Fibroblast of lung (primary cell): ENCODE measurements around the gene ASTN1.

Source experiments
- EZH2 ChIP-seq: IDR thresholded peaks from 2 replicates; pipeline ENCODE4 v1.5.1; 2012; ENCODE audit warnings: low read length, control low read depth, mild to moderate bottlenecking; ENCODE audit errors: missing control alignments
- TF ChIP-seq, protein P1 (sequence below), 2 donors: IDR thresholded peaks in 1 of 2; conservative IDR thresholded peaks in 1 of 2; 1 replicate in 1 of 2; 2 replicates in 1 of 2; pipeline ENCODE4 v1.5.1; 2011 to 2012; ENCODE audit warnings: low read length in 2 of 2, control low read depth in 1 of 2, inconsistent platforms in 1 of 2, low read depth in 1 of 2, mild to moderate bottlenecking in 1 of 2

- TF ChIP-seq, protein P1, sequence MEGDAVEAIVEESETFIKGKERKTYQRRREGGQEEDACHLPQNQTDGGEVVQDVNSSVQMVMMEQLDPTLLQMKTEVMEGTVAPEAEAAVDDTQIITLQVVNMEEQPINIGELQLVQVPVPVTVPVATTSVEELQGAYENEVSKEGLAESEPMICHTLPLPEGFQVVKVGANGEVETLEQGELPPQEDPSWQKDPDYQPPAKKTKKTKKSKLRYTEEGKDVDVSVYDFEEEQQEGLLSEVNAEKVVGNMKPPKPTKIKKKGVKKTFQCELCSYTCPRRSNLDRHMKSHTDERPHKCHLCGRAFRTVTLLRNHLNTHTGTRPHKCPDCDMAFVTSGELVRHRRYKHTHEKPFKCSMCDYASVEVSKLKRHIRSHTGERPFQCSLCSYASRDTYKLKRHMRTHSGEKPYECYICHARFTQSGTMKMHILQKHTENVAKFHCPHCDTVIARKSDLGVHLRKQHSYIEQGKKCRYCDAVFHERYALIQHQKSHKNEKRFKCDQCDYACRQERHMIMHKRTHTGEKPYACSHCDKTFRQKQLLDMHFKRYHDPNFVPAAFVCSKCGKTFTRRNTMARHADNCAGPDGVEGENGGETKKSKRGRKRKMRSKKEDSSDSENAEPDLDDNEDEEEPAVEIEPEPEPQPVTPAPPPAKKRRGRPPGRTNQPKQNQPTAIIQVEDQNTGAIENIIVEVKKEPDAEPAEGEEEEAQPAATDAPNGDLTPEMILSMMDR (conservative IDR thresholded peaks at IDR 0.05 in 1 of 2, IDR thresholded peaks at IDR 0.05 in 1 of 2; ENCODE audit: low read depth in 1 of 2, low read length in 2 of 2), result no peak
- no peak for TF ChIP-seq EZH2
Measured at GRCh38 chr1:177135250-177135649, 29.3 kb downstream of the ASTN1 start.
